Cardiac septum (tissue), 1 donor: Measurements from ENCODE around the gene CTXN1. TPM values are rescaled to one million over a fixed set of nuclear protein-coding genes. Genes with fewer than 3 reads are reported as not detected.
"Not testable (repeated sequence)": the region's sequence is repeated elsewhere in the genome, so short reads cannot be mapped to it uniquely, and the experiment has no call there.

Source experiments
- DNase-seq: peaks from one replicate; pipeline ENCODE4 v3.0.0-alpha.2; 2020; ENCODE audit warnings: low spot score
- intact Hi-C: fragments of 100-400 bp; cut with DNase I; formaldehyde crosslinking; loops from one replicate; pipeline ENCODE4 v1.14.0; 2022
- total RNA-seq: library from RNA; stranded (reverse); fragmentation: NEBNext Ultra II Directional; extraction: Animal tissue kit (Norgen Biotek cat#: 25700); gene quantifications from one replicate; pipeline ENCODE4 v1.2.1, GENCODE V29; 2021
- donor health status: DM: no; HTN: no; CAD: no.

Gene CTXN1
- total RNA-seq, 1 donor from 2014 or later: 0.24 TPM

DNA sequence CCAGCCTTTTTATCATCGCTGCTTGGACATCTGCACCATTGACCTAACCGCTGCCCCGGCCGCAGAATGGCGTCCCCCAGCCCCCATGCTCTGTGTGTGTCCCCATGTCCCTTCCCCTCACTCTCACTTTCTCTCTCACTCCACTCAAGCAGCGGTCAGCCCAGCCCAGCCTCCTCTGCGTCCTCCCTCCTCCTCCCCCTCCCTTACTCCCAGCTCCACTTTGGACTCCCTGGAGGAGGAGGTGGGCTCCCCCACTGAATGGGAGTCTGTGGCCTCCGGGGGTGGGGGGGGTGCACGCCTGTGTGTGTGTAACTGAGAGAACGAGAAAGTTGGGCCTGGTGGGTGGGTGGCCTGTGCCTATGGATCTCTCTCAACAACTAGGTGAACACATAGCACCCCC is 20.1 kb downstream of the CTXN1 start:
- intact Hi-C loops: loop anchor here (2.0 kb wide), 1 partner anchor 15 kb away; the partner anchor contains the start of gene SNAPC2
- no peak for DNase-seq

DNA sequence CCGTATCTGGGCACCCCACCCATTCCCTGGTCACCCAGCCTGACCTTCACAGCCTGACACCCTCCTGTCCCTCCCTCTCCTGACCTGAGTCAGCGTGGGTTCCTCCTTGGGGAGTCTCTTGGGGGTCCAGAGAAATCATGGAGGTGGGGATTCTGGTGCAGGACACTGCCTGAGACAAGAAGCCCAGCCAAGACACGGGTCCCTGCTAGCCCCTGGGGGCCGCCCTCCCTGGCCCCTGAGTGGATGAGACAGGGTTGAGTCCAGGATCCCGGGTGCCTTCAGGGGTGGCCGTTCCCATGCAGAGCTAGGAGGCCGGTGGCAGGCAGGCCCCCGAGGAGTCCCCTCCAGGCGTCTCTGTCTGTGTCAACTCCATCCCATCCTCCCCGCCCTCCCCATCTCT is 20.7 kb downstream of the CTXN1 start:
- DNase-seq: no peak
- intact Hi-C loops: loop anchor here (2.0 kb wide), 1 partner anchor 16 kb away; the partner anchor contains the start of gene SNAPC2

DNA sequence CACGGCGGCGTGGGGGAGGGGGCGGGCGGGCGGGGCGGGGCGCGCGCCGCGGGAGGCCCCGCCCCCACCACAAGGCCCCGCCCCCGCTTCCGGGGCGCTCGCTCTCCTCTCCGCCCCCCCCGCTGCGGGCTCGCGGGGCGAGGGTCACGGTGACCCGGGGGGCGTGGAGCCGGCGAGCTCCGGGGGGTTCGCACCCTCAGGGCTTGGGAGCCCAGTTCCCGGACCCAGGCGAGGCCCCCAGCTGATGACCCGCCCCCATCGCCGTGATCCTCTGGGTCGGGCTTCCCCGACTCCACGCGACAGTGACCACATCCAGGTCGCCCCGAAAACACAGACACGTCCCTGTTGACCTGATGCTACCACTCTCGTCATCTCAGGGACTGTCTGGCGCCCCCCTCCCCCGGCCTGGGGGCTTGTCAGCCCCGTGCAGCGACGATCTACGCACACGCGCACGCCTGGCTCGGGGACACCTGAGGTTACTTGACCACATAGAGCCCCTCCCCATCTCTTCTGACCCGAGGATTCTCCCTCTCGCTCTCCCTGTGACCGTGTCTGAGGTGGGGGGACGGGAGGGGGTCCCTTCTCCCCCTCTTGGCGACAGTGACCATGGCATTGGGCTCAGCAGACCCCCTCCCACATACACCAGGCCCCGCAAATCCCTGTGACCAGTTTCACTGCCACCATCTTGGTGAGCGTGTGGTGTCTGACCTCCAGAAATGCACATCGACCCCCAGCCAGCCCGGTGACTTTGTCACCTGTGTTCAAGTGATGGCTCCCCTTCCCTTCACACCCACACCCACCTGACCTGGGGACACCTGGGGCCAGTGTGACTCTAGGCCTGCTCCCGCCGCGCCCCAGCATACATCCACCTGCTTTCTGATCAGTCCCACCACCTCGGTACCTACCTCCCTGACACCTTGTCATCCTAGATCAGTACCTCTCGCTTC is 21.6 kb downstream of the CTXN1 start:
- no peak for DNase-seq
- intact Hi-C loops: loop anchor here (2.0 to 5.0 kb wide), 2 partner anchors 16 to 72 kb away; partner anchors contain the start of genes EVI5L and SNAPC2

DNA sequence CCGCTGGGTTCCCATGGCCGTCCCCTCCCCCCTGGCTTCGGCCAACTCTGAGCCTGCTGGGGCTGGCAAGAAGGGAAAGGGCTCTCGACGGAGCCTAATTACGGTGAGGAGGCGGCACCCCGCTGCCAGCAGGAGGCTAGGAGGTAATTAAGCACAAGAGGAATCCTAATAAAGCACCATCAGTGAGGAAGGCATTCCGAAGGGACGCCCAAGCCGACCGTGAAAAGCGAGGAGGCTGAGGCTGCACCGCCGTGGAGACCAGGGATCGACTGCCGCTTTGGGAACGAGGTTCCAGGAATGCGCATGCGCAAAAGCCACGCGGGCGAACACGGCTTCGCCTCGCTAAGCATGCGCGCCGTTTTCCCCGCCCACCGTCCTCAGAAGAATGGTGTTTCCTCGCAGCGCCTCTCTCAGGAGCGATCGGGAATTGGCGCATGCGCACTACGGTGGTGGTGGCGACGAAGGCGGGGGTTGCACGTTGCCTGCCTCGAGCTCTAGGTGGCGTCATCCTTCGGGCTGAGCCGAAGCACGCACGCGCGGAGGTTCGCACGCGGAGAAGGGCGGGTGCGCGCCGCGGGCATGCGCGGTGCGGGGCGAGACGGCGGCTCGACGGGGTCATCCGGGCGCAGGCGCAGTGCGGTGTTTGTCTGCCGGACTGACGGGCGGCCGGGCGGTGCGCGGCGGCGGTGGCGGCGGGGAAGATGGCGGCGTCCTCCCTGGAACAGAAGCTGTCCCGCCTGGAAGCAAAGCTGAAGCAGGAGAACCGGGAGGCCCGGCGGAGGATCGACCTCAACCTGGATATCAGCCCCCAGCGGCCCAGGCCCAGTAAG is 22.5 kb downstream of the CTXN1 start, which contains the start of gene MAP2K7:
TSS of gene MAP2K7 (plus strand) at position 634 of the 830 bp plus-strand sequence. CDS start at position 702, 68 bp downstream.
- intact Hi-C loops: loop anchor here (2.0 to 5.0 kb wide), 2 partner anchors 17 to 71 kb away; partner anchors contain the start of genes EVI5L and SNAPC2
- peak; percentile 100 for DNase-seq

GRCh38 chr19:7902796-7903243 is 23.1 kb downstream of the CTXN1 start:
- no peak for DNase-seq
- intact Hi-C loops: loop anchor here (5.0 kb wide), 1 partner anchor 71 kb away; the partner anchor contains the start of gene EVI5L

DNA sequence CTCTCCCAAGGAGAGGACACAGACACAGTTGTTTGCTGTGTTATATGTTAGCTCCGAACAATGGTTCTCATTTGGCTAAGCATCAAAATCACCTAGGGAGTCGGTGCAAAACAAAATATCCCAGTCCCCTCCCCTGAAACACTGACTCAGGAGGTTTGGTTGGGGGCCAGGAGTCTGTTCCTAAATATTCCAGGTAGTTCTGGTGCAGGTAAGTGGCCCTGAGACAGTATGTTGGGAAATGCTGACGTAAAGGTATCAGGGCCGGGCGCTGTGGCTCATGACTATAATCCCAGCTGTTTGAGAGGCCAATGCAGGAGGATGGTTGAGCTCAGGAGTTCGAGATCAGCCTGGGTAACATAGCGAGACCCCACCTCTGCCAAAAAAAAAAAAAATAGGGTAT is 24.6 kb downstream of the CTXN1 start:
- DNase-seq: no peak
- intact Hi-C loops: loop anchor here (5.0 kb wide), 1 partner anchor 69 kb away; the partner anchor contains the start of gene EVI5L

- no peak for DNase-seq
- intact Hi-C loops: loop anchor here (5.0 kb wide), 1 partner anchor 69 kb away; the partner anchor contains the start of gene EVI5L
Observed at GRCh38 chr19:7900931-7901330, 25.0 kb downstream of the CTXN1 start.

- DNase-seq: no peak
- intact Hi-C loops: loop anchor here (5.0 kb wide), 1 partner anchor 68 kb away; the partner anchor contains the start of gene EVI5L
Observed at GRCh38 chr19:7900401-7900870, 25.5 kb downstream of the CTXN1 start.

DNA sequence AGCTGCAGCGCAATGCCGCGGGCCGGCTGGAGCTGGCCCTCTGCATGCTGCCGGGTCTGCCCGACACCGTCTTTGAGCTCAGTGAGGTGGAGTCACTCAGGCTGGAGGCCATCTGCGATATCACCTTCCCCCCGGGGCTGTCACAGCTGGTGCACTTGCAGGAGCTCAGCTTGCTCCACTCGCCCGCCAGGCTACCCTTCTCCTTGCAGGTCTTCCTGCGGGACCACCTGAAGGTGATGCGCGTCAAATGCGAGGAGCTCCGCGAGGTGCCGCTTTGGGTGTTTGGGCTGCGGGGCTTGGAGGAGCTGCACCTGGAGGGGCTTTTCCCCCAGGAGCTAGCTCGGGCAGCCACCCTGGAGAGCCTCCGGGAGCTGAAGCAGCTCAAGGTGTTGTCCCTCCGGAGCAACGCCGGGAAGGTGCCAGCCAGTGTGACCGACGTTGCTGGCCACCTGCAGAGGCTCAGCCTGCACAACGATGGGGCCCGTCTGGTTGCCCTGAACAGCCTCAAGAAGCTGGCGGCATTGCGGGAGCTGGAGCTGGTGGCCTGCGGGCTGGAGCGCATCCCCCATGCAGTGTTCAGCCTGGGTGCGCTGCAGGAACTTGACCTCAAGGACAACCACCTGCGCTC is 26.1 kb downstream of the CTXN1 start:
- intact Hi-C loops: loop anchor here (5.0 kb wide), 1 partner anchor 68 kb away; the partner anchor contains the start of gene EVI5L
- DNase-seq: no peak

- intact Hi-C loops: no loop called here
- no peak for DNase-seq
Observed at GRCh38 chr19:7898967-7899366, 27.0 kb downstream of the CTXN1 start.

DNA sequence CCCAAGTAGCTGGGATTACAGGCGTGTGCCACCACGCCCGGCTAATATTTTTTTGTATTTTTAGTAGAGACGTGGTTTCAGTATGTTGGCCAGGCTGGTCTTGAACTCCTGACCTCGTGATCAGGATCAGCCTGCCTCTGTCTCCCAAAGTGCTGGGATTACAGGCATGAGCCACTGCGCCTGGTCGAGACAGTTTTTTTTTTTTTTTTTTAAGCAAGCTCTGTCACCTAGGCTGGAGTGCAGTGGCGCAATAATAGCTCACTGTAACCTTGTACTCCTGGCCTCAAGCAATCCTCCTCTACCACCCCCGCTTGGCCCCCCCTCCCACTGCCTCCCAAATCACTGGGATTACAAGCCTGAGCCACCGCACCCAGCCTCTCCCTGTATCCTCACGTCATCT is 28.6 kb downstream of the CTXN1 start:
- DNase-seq: no peak
- intact Hi-C loops: no loop called here

- DNase-seq: no peak
- intact Hi-C loops: no loop called here
Observed at GRCh38 chr19:7895565-7895964, 30.4 kb downstream of the CTXN1 start.

DNA sequence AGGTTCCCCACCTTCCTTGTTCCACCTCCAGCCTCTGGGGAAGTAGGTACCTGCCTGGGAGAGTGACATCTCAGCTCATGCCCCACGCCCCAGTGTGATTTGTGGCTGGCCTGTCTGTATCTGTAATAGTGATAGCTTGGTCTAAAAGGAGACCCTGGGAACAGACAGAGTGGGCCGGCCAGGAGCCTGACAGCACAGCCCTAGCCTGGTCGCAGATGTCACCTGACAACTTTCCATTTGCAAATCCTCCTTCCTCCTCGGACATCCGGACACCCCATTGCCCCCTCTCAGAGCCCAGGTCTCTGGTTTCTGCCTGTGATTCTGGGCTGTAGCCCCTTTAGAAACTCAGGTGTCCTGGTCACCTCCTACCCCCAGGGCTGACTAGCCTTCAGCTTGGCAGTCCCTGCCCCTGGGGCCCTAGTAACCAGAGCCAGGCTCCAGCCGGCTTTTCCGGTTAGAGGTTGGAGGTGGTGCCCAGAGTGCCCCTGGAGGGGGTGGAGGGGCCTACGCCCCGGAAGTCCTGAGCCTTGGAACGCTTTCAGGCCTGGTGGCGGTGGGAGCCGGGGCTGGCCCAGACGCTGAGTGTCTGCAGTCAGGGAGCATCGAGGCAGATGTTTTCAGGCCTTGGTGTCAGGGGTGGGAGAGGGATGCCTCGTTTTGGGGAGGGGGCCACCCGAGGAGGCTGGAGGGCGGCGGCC is 31.2 kb downstream of the CTXN1 start:
- DNase-seq: no peak
- intact Hi-C loops: no loop called here

DNA sequence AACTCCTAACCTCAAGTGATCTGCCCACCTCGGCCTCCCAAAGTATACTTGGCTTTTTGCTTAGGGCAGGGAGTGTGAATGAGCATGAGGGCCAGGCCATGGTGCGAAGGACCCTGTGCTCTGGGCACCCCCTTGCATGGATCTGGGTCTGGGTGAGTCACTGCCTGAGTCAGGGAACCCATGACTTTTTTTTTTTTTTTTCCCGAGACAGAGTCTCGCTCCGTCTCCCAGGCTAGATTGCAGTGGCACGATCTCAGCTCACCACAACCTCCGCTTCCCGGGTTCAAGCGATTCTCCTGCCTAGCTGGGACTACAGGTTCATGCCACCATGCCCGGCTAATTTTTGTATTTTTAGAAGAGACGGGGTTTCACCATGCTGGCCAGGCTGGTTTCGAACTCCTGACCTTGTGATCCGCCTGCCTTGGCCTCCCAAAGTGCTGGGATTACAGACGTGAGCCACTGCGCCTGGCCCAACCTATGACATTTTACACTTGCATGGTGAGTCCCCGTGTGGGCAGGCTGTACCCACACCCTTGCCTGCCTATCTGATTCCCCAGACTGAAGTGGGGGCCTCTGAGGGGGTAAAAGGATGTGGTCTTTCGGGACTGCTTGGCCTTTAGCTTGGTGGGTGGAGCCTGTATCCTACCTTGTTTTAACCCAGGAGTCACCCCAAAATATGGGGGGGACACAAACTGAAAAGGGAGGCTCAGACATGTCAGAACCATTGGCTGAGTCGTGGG is 32.4 kb downstream of the CTXN1 start:
- DNase-seq, intact Hi-C loops: not testable (repeated sequence)

- no peak for DNase-seq
- intact Hi-C loops: no loop called here
Observed at GRCh38 chr19:7888826-7889217, 37.1 kb downstream of the CTXN1 start.

- intact Hi-C loops: no loop called here
- DNase-seq: no peak
Observed at GRCh38 chr19:7888145-7888825, 37.6 kb downstream of the CTXN1 start, which contains the start of gene LRRC8E. Gene LRRC8E, plus strand, starts transcription at chr19:7888510. Its CDS starts 7,094 bp downstream, at chr19:7895604.
